HEK293T (cell line): ENCODE measurements around the gene CACNA1S.

Experiments
- BHLHE40 ChIP-seq: fragments of 450-650 bp; IDR thresholded peaks from 2 replicates; pipeline ENCODE4 v1.6.1; 2016; ENCODE audit warnings: mild to moderate bottlenecking, moderate library complexity, borderline replicate concordance
- CTBP1 ChIP-seq: fragments of 450-650 bp; IDR thresholded peaks from 2 replicates; pipeline ENCODE4 v1.6.1; 2016; ENCODE audit warnings: borderline replicate concordance
- ELF4 ChIP-seq: fragments of 450-650 bp; IDR thresholded peaks from 2 replicates; pipeline ENCODE4 v1.6.1; 2017; ENCODE audit warnings: antibody characterized with exemption
- FOXK2 ChIP-seq: fragments of 450-650 bp; IDR thresholded peaks from 2 replicates; pipeline ENCODE4 v1.6.1; 2016; ENCODE audit warnings: mild to moderate bottlenecking
- FOXM1 ChIP-seq: fragments of 450-650 bp; IDR thresholded peaks from 2 replicates; pipeline ENCODE4 v1.6.1; 2017; ENCODE audit warnings: mild to moderate bottlenecking, borderline replicate concordance
- HDGF ChIP-seq: fragments of 450-650 bp; IDR thresholded peaks from 2 replicates; pipeline ENCODE4 v1.6.1; 2017; ENCODE audit warnings: antibody characterized with exemption, borderline replicate concordance
- L3MBTL2 ChIP-seq: fragments of 450-650 bp; conservative IDR thresholded peaks from 2 replicates; pipeline ENCODE4 v1.6.1; 2016; ENCODE audit warnings: mild to moderate bottlenecking
- SP1 ChIP-seq: fragments of 450-650 bp; IDR thresholded peaks from 2 replicates; pipeline ENCODE4 v1.6.1; 2017
- SUZ12 ChIP-seq: fragments of 450-650 bp; IDR thresholded peaks from 2 replicates; pipeline ENCODE4 v1.6.1; 2016; ENCODE audit warnings: mild to moderate bottlenecking
- TARDBP ChIP-seq: fragments of 450-650 bp; IDR thresholded peaks from 2 replicates; pipeline ENCODE4 v1.6.1; 2016

- no peak for TF ChIP-seq HDGF
- TF ChIP-seq SP1, result no peak
- TF ChIP-seq TARDBP, result no peak
- TF ChIP-seq L3MBTL2, result no peak
- no peak for TF ChIP-seq FOXK2
- no peak for TF ChIP-seq SUZ12
- TF ChIP-seq FOXM1, result no peak
- TF ChIP-seq BHLHE40, result no peak
- TF ChIP-seq ELF4, result no peak
- TF ChIP-seq CTBP1, result no peak
These were observed 58.1 kb downstream of the CACNA1S start for GRCh38 chr1:201054091-201054543.
